ENCODE measurements around the gene FTHL17. TPM values are rescaled to one million over a fixed set of nuclear protein-coding genes. Genes with fewer than 3 reads are reported as not detected.

The FTHL17 gene
- total RNA-seq, 1 donor from 2014 or later: not detected

- Mint-ChIP-seq H3K9me3 (peaks cover 29% of the 10 kb centered on the region), H3K27me3 (ENCODE audit: low read depth) (no peaks in the 10 kb centered on the region), H3K4me1 (no peaks in the 10 kb centered on the region), H3K36me3 (ENCODE audit: low read depth) (peaks cover 3% of the 10 kb centered on the region), H3K4me3 (no peak overlapping the region), H3K27ac (ENCODE audit: unreplicated experiment) (no peak overlapping the region)
- no peak for TF ChIP-seq CTCF (conservative IDR thresholded peaks at IDR 0.05)
- DNase-seq (ENCODE audit: low read depth, low spot score): no peak
Measured at GRCh38 chrX:31110657-31111056, 38.8 kb upstream of the FTHL17 start.

GRCh38 chrX:31099536-31100090 is 27.8 kb upstream of the FTHL17 start:
- Mint-ChIP-seq H3K27ac (ENCODE audit: unreplicated experiment) (no peak overlapping the region), H3K36me3 (ENCODE audit: low read depth) (no peaks in the 10 kb centered on the region), H3K4me1 (no peaks in the 10 kb centered on the region), H3K4me3 (no peak overlapping the region), H3K9me3 (peaks cover 17% of the 10 kb centered on the region), H3K27me3 (ENCODE audit: low read depth) (no peaks in the 10 kb centered on the region)
- DNase-seq (ENCODE audit: low read depth, low spot score): no peak
- no peak for TF ChIP-seq CTCF (conservative IDR thresholded peaks at IDR 0.05)

GRCh38 chrX:31098079-31098478 is 26.2 kb upstream of the FTHL17 start:
- Mint-ChIP-seq H3K4me1 (no peaks in the 10 kb centered on the region), H3K9me3 (peaks cover 14% of the 10 kb centered on the region), H3K4me3 (no peak overlapping the region), H3K36me3 (ENCODE audit: low read depth) (peaks cover 3% of the 10 kb centered on the region), H3K27ac (ENCODE audit: unreplicated experiment) (no peak overlapping the region), H3K27me3 (ENCODE audit: low read depth) (no peaks in the 10 kb centered on the region)
- no peak for DNase-seq (ENCODE audit: low read depth, low spot score)
- TF ChIP-seq CTCF (conservative IDR thresholded peaks at IDR 0.05): no peak

GRCh38 chrX:31093639-31093975 is 21.8 kb upstream of the FTHL17 start:
- DNase-seq (ENCODE audit: low read depth, low spot score): no peak
- no peaks in the 10 kb centered on the region for H3K4me1 Mint-ChIP-seq
- no peak for TF ChIP-seq CTCF (conservative IDR thresholded peaks at IDR 0.05)
- peaks cover 3% of the 10 kb centered on the region for H3K36me3 Mint-ChIP-seq (ENCODE audit: low read depth)
- no peak overlapping the region for H3K27ac Mint-ChIP-seq (ENCODE audit: unreplicated experiment)
- H3K27me3 Mint-ChIP-seq (ENCODE audit: low read depth): no peaks in the 10 kb centered on the region
- peaks cover 21% of the 10 kb centered on the region for H3K9me3 Mint-ChIP-seq
- H3K4me3 Mint-ChIP-seq: no peak overlapping the region

- no peak for DNase-seq (ENCODE audit: low read depth, low spot score)
- H3K36me3 Mint-ChIP-seq (ENCODE audit: low read depth): peaks cover 3% of the 10 kb centered on the region
- H3K27me3 Mint-ChIP-seq (ENCODE audit: low read depth): no peaks in the 10 kb centered on the region
- TF ChIP-seq CTCF (conservative IDR thresholded peaks at IDR 0.05): no peak
- H3K4me3 Mint-ChIP-seq: no peak overlapping the region
- H3K4me1 Mint-ChIP-seq: no peaks in the 10 kb centered on the region
- H3K27ac Mint-ChIP-seq (ENCODE audit: unreplicated experiment): no peak overlapping the region
- peaks cover 21% of the 10 kb centered on the region for H3K9me3 Mint-ChIP-seq
Measured at GRCh38 chrX:31092970-31093638, 21.3 kb upstream of the FTHL17 start.

Data from neural crest cell (in vitro differentiated cells).